ENCODE data around the gene CRY2. TPM values are rescaled to one million over a fixed set of nuclear protein-coding genes. Genes with fewer than 3 reads are reported as not detected.

CRY2 gene
- total and polyA plus RNA-seq, 10 of the 15 experiments (the other 5 are each of a cell fraction or from before 2014, with no cell fraction given) = 1.2 to 14.7 (median 8.1) TPM

GRCh38 chr11:45812581-45813548, 34.4 kb upstream of the CRY2 start:
- in situ Hi-C loops (cut with MboI) (no loop called here), intact Hi-C loops (cut with micrococcal nuclease; ENCODE audit: unreplicated experiment) (no loop called here)

More at GRCh38 chr11:45812581-45813548, 34.4 kb upstream of the CRY2 start:
- ATAC-seq = no peak
- FAIRE-seq = no peak
- WGBS (ENCODE audit: insufficient coverage, insufficient replicate concordance, low lambda C conversion rate, missing lambda C conversion rate) = 55% methylated on average over 7 of the region's 7 CpGs
- DNase-seq (ENCODE audit: low read depth, low spot score) = no peak
- Histone ChIP-seq H2AFZ (ENCODE audit: control insufficient read depth, low read depth, low read length) (no peak overlapping the region), H3K4me3 (no peak overlapping the region), H3K79me2 (ENCODE audit: control insufficient read depth, insufficient read depth, low read length) (peaks cover 1% of the 10 kb centered on the region; the same call in 1 of the 2 replicates), H4K20me1 (ENCODE audit: control insufficient read depth, insufficient read depth) (no peaks in the 10 kb centered on the region), H3K27me3 (replicated peaks in 1 of 2; ENCODE audit: control insufficient read depth in 2 of 2, insufficient read depth in 2 of 2, low read length in 1 of 2) (no peaks in the 10 kb centered on the region), H3K9ac (ENCODE audit: control insufficient read depth, insufficient read depth, low read length) (no peak overlapping the region), H3K4me2 (ENCODE audit: control insufficient read depth, insufficient read depth) (no peak overlapping the region), H3K4me1 (ENCODE audit: control insufficient read depth, insufficient read depth, low read length) (peaks cover 11% of the 10 kb centered on the region), H3K36me3 (ENCODE audit: control insufficient read depth in 2 of 2, insufficient read depth in 2 of 2, low read length in 1 of 2) (peaks cover 0 to 8% of the 10 kb centered on the region in 2 experiments), H3K27ac (ENCODE audit: control insufficient read depth, insufficient read depth) (no peak overlapping the region), H3K9me3 (replicated peaks; ENCODE audit: control insufficient read depth, insufficient read depth, low read length) (no peaks in the 10 kb centered on the region)
- TF ChIP-seq SMC3 (IDR thresholded peaks at IDR 0.05; ENCODE audit: borderline replicate concordance, low read length) = no peak
- TF ChIP-seq TCF12 (IDR thresholded peaks at IDR 0.05; ENCODE audit: low read depth, low read length) = no peak
- no peak for TF ChIP-seq CEBPZ (IDR thresholded peaks at IDR 0.05; ENCODE audit: low read depth, low read length)
- no peak for TF ChIP-seq SUPT20H (IDR thresholded peaks at IDR 0.05; ENCODE audit: borderline replicate concordance, control insufficient read depth, low read depth, low read length)
- no peak for TF ChIP-seq ESRRA (IDR thresholded peaks at IDR 0.05; ENCODE audit: low read length)
- no peak for TF ChIP-seq NR2C1 (IDR thresholded peaks at IDR 0.05)
- no peak for TF ChIP-seq KDM1A (IDR thresholded peaks at IDR 0.05; ENCODE audit: borderline replicate concordance)
- TF ChIP-seq NFIC (IDR thresholded peaks at IDR 0.05; ENCODE audit: low read depth, low read length) = no peak
- TF ChIP-seq HDAC2 (IDR thresholded peaks at IDR 0.05) = no peak
- TF ChIP-seq SIX5 (IDR thresholded peaks at IDR 0.05; ENCODE audit: low read depth, low read length, severe bottlenecking) = no peak
- TF ChIP-seq MTA3 (IDR thresholded peaks at IDR 0.05; ENCODE audit: borderline replicate concordance, low read length) = no peak
- TF ChIP-seq MXI1 (IDR thresholded peaks at IDR 0.05; ENCODE audit: low read depth, low read length) = no peak
- TF ChIP-seq NR2F1 (conservative IDR thresholded peaks at IDR 0.05) = no peak
- TF ChIP-seq RUNX3 (IDR thresholded peaks at IDR 0.05; ENCODE audit: low read length) = no peak
- no peak for TF ChIP-seq CREB1 (IDR thresholded peaks at IDR 0.05; ENCODE audit: low read depth)
- no peak for TF ChIP-seq KAT2A (conservative IDR thresholded peaks at IDR 0.05; ENCODE audit: control insufficient read depth, low read depth, low read length)
- no peak for TF ChIP-seq NBN (IDR thresholded peaks at IDR 0.05)
- POLR2A ChIA-PET = interaction anchor here (1.2 kb wide), 1 partner anchor 35 kb away, joined by 4 read pairs; the partner anchor contains the start of gene CRY2
- SMC1A ChIA-PET (ENCODE audit: uncharacterized antibody, unreplicated experiment) = no interaction called here
- CTCF ChIA-PET = no interaction called here
- BruUV-seq (replicated peaks) = no TSS peak
- RAD21 ChIA-PET (ENCODE audit: unreplicated experiment) = no interaction called here

All from GM12878 (cell line).